Renal pelvis (tissue), 4 donors: ENCODE data around the gene HOXD3. TPM values are rescaled to one million over a fixed set of nuclear protein-coding genes. Genes with fewer than 3 reads are reported as not detected.

Experiments used
- DNase-seq: peaks from one replicate; pipeline ENCODE4 v3.0.0-alpha.2; 2013
- polyA plus RNA-seq, 3 donors: library from polyadenylated mRNA; unstranded; fragments of 120-200 nt; gene quantifications; one replicate each; pipeline ENCODE4 v1.2.1, GENCODE V29; 2013; ENCODE audit not compliant: insufficient read length in 3 of 3

Gene HOXD3
- polyA plus RNA-seq, 3 donors: 26.0 to 32.8 (median 28.9) TPM

GRCh38 chr2:176205126-176205525 is 48.0 kb downstream of the HOXD3 start:
- DNase-seq: no peak

GRCh38 chr2:176206136-176206535 is 49.0 kb downstream of the HOXD3 start:
- DNase-seq: no peak

- DNase-seq: no peak
Observed at GRCh38 chr2:176206682-176207081, 49.6 kb downstream of the HOXD3 start.

GRCh38 chr2:176211110-176211509 is 54.0 kb downstream of the HOXD3 start:
- DNase-seq: no peak

GRCh38 chr2:176212276-176212675 is 55.2 kb downstream of the HOXD3 start:
- no peak for DNase-seq

GRCh38 chr2:176213406-176213805 is 56.3 kb downstream of the HOXD3 start:
- DNase-seq: no peak

Other genes starting within 250 kb of the HOXD3 start
- 10 to 100 TPM; 23.3 to 24.0 (median 23.7) TPM for gene LNPK, start 155.0 kb upstream of the HOXD3 start, polyA plus RNA-seq
- under 1 TPM in 1 of 3 donors, not detected in 2; 0.01 TPM for gene EVX2, start 73.3 kb upstream of the HOXD3 start, polyA plus RNA-seq
- gene HOXD13, start 64.6 kb upstream of the HOXD3 start, polyA plus RNA-seq: under 1 TPM; 0.08 to 0.33 (median 0.20) TPM
- gene HOXD12, start 57.5 kb upstream of the HOXD3 start, polyA plus RNA-seq: 1 to 10 TPM in 1 of 3 donors, under 1 TPM in 2; 0.34 to 1.1 (median 0.52) TPM
- gene HOXD11, start 50.0 kb upstream of the HOXD3 start, polyA plus RNA-seq: 10 to 100 TPM; 56.2 to 72.4 (median 64.8) TPM
- gene HOXD10, start 40.5 kb upstream of the HOXD3 start, polyA plus RNA-seq: 100 to 1,000 TPM; 147 to 203 (median 149) TPM
- 100 to 1,000 TPM in 1 of 3 donors, 10 to 100 TPM in 2; 87.5 to 104 (median 88.6) TPM for gene HOXD9, start 34.6 kb upstream of the HOXD3 start, polyA plus RNA-seq
- gene HOXD8, start 27.6 kb upstream of the HOXD3 start, polyA plus RNA-seq: 100 to 1,000 TPM; 171 to 182 (median 181) TPM
- gene HOXD4, start 5.8 kb upstream of the HOXD3 start, polyA plus RNA-seq: 10 to 100 TPM; 53.4 to 68.0 (median 67.5) TPM
- gene HOXD1, start 31.4 kb downstream of the HOXD3 start, polyA plus RNA-seq: 10 to 100 TPM in 1 of 3 donors, 1 to 10 TPM in 2; 9.1 to 11.5 (median 9.9) TPM
- gene MTX2, start 112.1 kb downstream of the HOXD3 start, polyA plus RNA-seq: 10 to 100 TPM; 81.3 to 90.6 (median 89.9) TPM